Esophagus muscularis mucosa (tissue), 3 donors: ENCODE results near the gene DUSP6.

Experiments
- CTCF ChIP-seq, 3 experiments: fragments of 200-600 bp in 2 of 3; fragments of 450-650 bp in 1 of 3; sonication (generic) in 2 of 3; IDR thresholded peaks; one replicate each; pipeline ENCODE4 v1.5.1; 2017 to 2019; ENCODE audit warnings: antibody characterized with exemption in 3 of 3, mild to moderate bottlenecking in 2 of 3, moderate library complexity in 1 of 3
- POLR2A ChIP-seq: fragments of 450-650 bp; IDR thresholded peaks from one replicate; pipeline ENCODE4 v1.6.1; 2017; ENCODE audit warnings: antibody characterized with exemption, moderate library complexity, mild to moderate bottlenecking, low read depth
- POLR2AphosphoS5 ChIP-seq, 2 donors: sonication (generic); formaldehyde crosslinking; IDR thresholded peaks; one replicate each; pipeline ENCODE4 v1.6.1; 2017; ENCODE audit warnings: antibody characterized with exemption in 2 of 2

GRCh38 chr12:89319122-89319521, 33.2 kb downstream of the DUSP6 start:
- no peak for TF ChIP-seq CTCF (IDR thresholded peaks at IDR 0.05)
- peak in 1 of 2 donors; percentile 13 for TF ChIP-seq POLR2AphosphoS5 (IDR thresholded peaks at IDR 0.05)
- TF ChIP-seq POLR2A = no peak
